GM18858 (cell line): ENCODE measurements around the gene PHOSPHO1.
"Not testable (repeated sequence)": the region's sequence is repeated elsewhere in the genome, so short reads cannot be mapped to it uniquely, and the experiment has no call there.

Experiments used
- ATAC-seq: cut with Tn5 transposase; IDR thresholded peaks from one replicate; pipeline ENCODE4 v1.9.1; 2021; ENCODE audit not compliant: unreplicated experiment

The PHOSPHO1 gene

DNA sequence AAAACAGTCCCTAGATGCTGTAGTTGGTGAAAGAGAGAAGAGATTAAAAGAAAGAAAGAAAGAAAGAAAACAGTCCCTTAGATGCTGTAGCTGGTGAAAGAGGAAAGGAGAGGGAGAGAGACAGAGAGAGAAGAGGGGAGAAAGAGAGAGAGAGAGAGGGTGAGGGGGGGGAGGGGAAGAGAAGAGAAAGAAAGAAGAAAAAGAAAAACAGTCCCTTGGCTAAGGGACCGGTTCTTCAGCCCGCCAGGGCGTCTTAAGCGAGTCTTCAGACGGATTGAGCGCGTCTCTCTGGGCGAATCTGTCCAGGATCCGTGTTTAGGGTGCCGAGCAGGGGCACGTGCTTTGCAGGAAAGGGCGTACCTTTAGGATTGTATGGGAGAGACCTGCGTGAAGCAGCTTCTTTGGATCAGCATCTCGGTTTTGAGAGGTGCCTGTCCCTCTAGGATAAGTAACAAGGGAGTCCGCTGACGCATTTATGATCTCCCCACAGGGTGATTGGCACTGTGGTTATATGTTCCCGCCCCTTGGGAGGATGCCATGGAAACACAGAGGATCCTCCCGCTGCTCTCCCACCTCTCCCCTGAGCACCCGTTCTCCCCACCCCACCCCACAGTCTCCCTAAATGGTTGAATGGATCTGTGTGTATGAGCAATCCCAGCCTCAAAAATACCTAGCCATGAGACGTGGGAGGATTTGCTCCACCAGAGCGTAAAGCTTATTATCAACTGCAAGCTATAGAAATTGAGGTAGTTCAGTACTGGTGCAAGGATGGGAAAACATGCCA, 36.9 kb downstream of the PHOSPHO1 start:
- ATAC-seq = peak; percentile 19

DNA sequence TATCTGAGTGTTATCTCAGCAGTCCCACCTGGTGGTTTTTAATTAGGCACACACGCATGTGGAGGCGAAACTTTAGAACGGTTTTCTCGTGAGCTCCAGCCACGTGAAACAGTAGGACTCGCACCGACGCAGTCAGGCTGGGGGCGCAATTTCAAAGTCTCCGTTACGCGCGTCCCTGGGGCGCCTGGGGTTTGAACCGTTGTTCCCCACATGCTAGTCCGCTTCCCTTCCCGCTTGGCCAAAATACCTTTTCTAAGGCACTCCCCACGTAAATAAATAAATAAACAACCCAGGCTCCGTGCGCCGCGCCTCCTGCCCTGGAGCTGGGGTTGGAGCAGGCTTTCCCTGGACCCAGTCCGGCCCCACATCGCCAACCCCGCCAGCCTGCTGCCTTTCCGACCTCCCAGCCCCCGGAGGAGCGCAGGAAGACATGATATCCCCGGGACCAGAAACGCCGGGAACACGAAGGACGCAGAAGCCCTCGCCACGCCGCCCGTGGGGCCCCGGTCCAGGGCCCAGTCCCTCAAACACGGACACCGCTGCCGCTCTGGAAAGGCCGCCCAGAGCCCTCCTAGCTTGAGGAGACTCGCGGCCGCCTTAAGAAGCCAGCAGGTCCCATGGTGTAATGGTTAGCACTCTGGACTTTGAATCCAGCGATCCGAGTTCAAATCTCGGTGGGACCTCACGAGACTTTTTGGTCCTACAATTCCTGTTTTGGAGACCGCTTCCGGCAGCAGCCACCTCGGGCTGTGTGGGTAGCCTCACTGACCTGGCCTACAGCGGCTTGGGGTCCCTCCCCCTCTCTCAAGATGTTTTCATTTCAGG, 38.5 kb downstream of the PHOSPHO1 start:
- peak; percentile 37 for ATAC-seq

DNA sequence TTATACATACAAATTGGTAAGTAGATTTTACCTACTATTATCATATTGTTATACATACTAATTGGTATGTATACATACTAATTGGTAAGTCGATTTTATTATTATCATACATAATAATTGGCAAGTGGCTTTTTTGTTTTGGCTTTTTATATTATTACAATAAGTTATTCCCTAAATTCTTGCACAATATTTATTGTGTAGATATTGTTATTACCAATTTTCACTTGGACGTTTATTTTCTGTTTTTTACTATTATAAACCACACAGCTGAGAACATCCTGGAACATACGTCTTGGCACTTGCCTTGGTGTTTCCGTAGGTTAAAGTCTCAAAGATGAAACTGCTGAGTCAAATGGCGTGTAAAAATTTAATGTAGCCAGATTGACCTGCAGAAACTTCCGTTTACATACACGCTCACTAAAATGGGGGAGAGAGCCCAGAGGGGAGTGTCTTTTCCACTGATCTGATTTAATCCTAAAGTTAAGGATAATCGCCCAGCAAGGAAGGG, 39.1 kb downstream of the PHOSPHO1 start:
- no peak for ATAC-seq

DNA sequence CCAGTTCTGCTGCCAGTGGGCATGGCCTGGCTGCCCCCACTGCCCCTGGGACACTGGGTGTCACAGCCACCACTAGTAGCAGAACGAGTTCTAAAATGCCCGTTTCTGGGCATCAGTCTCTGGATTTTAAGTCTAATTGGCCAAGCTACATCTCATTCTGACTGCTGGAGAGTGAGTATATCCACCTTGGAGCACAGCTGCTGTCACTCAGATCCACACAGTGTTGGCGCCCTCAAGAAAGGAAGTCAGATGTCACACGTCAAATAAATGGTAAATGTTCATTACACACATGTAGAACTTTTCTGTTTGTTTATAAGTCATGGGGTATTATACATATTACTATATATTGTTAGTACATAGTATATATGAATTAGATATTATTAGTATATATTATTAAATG, 39.7 kb downstream of the PHOSPHO1 start:
- ATAC-seq = no peak

DNA sequence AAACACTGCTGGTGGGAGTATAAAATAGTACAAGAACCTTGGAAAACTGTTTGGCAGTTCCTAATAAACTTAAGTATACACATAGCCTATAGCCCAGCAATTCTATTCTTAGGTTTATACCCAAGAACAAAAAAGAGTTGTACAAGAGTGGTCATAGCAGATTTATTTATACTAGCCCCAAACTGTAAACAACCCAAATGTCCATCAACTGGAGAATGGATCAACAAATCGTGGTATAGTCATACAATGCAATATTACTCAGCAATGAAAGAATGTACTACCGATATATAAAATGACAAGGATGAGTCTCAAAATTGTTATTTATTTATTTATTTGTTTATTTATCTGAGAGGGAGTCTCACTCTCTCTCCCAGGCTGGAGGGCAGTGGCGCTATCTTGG, 43.3 kb downstream of the PHOSPHO1 start:
- ATAC-seq = no peak

DNA sequence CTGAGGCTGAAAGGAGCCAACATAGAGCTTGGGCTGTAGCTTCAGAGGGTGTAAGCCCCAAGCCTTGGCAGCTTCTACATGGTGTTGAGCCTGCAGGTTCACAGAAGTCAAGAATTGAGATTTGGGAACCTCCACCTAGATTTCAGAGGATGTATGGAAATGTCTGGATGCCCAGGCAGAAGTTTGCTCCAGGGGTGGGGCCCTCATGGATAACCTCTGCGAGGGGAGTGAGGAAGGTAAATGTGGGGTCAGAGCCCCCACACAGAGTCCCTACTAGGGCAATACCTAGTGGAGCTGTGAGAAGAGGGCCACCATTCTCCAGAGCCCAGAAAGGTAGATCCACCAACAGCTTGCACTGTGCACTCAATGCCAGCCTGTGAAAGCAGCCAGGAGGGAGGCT, 45.2 kb downstream of the PHOSPHO1 start:
- ATAC-seq = not testable (repeated sequence)

DNA sequence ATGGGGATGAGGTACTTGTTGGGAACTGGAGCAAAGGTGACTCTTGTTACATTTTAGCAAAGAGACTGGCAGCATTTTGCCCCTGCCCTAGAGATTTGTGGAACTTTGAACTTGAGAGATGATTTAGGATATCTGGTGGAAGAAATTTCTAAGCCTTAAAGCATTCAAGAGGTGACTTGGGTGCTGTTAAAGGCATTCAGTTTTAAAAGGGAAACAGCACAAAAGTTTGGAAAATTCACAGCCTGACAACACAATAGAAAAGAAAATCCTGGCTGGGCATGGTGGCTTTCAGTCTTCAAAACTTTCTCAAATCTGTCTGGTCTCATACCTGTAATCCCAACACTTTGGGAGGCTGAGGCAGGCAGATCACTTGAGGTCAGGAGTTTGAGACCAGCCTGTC, 46.1 kb downstream of the PHOSPHO1 start:
- not testable (repeated sequence) for ATAC-seq

DNA sequence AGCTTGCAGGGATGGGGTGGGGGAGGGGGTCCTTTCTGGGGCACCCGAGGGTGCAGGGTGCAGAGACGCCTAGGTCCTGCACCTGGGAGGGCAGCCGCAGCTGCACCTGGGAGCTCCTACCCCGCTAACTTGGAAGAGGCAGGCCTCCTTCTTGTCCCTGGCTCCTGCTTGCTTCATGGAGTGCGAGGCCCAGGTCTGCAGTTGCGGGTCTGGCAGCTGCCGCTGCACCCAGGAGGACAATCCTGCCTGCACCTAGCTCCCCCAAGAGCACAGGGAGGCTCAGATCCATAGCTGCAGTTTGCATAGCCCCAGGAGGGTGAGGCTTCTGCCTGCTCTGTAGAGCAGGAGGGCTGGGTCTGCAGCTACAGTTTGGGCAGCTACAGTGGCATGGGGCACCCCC, 46.8 kb downstream of the PHOSPHO1 start:
- no peak for ATAC-seq

DNA sequence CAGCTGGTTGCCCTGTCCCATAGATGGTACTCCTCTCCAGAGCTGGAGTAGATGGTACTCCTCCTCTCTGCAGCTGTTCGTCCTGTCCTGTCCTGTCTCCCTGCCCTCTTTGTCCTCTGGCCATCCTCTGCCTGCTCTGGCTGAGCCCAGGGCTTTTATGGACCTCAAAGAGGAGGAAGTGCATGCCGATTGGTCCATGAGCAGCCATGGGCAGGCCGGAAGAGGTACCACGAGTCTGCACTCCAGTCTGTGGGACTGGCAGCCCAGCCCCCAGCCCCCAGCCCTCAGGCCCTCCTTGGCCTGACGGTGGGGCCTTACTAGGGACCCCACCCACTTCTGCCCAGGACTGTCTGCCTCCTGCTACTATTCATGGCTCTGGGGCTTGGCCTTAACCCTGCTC, 47.2 kb downstream of the PHOSPHO1 start:
- no peak for ATAC-seq

DNA sequence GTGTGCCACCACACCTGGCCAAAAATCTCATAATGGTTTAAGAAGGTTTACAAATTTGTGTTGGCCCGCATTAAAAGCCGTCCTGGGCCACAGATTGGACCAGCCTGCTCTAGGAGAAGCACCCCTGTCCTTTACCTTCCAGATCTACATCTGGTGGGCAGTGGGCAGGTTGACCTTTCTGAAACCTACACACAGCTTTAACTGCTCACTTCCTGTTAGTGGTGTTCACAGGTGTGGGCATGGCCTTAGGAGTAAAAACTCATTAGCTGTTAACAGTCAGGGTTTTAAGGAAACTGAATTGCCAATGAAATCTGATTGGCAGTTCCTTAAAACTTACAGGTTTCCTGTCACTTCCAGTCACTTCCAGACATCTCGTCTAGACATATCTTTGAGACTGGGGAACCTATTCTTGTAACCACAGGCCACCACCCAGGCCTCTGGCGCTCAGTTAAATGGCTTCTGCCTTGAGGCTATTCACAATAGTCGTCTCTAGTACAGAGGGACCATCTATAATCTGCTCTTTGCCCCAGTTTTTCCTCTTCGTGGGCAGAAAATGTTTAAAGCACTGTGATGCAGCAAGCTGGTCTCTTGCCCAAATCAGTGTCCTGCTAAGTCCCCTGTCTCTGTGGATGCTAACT, 49.5 kb downstream of the PHOSPHO1 start:
- ATAC-seq = no peak

DNA sequence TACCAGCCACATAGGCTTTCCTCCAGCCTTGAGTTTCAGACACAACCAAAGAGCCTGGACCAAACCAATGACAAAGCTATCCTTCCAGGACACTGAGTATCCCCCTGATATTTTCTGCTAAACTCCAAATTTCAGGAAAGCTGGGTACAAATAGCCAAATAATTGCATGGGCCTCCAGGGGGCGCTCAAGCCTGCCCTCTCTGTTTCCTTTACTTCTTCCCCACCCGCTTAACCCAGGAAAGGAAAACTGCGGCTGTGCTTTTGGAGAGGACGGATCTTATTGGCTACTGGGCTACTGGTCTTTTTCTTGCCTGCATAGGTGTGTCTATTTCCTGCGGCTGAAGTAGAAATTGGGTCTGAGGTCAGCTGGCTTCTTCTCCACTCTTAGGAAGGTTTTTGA, 50.3 kb downstream of the PHOSPHO1 start:
- ATAC-seq = no peak

DNA sequence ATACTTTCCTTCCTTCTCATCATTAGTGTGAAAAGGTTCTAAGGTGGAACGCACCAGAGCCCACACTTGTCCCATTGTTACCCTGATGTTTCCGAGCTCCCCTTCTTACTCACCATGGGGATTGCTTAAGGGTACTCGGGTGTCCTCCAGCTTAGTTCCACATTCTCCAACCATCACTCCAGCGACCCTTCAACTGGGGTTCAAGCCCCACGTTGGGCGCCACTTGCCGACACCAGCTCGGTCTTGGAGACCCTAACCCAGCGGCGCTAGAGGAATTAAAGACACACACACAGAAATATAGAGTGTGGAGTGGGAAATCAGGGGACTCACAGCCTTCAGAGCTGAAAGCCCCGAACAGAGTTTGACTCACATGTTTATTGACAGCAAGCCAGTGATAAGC, 54.6 kb downstream of the PHOSPHO1 start:
- ATAC-seq = not testable (repeated sequence)
